CD4-positive, alpha-beta T cell treated with Interleukin-12 subunit alpha and Interleukin-12 subunit beta, for 1 hour (primary cell): Measurements from ENCODE around the gene DHX58.

Experiments used
- DNase-seq: peaks from one replicate; pipeline ENCODE4 v3.0.0-alpha.2; 2020

DHX58 gene

DNA sequence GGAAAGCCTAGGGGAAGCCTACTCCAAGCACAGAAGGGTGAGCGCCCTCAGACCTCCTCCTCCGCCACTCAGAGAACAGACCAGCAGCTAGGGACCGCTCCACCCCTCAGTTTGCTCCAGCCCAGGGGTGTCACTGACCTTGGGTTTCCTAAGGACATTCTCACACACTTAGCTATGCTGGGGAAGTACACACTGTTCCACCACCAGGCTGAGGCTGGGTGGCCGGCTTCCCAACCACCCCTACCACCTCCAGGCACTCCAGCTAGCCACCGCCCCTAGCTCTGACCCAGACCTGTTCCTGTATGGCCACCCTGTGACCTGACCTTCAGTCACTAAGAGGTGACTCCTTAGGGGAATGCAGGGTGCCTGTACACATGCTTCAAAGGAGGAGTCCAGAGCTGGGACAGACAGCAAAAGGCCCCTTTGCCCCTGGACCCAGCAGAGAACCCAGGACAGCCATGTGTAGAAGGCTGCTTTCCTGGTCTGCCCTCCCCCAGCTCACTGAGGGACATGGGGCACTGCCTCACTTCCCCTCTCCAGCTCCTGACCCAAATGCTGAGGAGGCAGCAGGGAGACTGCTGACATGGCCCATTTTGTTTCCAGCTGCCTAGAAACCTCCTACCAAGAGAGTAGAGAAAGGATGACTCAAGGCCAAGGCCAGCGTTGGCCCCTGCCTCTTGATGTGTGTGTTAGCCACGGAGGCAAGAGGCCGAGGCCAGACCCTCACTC lies 16.8 kb upstream of the DHX58 start:
- no peak for DNase-seq

DNA sequence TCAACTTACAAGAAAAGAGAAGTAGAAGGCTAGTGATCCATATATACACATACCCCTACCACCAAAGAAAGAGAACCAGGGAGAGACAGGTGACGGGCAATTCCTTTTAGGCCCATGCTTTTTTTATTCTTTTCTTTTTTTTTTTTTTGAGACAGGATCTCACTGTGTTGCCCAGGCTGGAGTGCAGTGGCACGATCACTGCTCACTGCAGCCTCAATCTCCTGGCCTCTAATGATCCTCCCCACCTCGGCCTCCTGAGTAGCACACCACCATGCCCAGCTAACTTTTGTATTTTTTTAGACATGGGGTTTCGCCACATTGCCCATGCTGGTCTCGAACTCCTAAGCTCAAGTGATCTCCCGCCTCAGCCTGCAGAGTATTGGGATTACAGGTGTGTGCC lies 14.9 kb upstream of the DHX58 start:
- DNase-seq = no peak

DNA sequence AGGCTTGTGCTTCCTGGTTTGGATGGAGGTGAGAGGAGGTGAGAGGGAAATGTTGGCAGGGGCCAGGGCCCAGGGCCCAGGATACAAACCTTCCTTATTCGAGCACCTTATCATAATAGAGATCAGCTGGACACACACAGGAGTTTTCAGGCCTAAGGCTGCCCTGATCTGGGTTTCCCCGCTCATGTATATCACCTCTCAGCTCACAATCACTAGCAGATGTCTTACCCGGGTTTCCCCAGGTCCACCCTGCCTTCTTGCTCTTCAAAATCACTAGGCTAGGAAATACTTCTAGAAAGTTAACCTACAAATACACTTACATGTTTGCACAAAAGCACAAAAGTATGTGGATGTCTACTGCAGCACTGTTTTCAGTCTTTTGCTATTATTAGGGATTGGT lies 14.3 kb upstream of the DHX58 start:
- DNase-seq = no peak

DNA sequence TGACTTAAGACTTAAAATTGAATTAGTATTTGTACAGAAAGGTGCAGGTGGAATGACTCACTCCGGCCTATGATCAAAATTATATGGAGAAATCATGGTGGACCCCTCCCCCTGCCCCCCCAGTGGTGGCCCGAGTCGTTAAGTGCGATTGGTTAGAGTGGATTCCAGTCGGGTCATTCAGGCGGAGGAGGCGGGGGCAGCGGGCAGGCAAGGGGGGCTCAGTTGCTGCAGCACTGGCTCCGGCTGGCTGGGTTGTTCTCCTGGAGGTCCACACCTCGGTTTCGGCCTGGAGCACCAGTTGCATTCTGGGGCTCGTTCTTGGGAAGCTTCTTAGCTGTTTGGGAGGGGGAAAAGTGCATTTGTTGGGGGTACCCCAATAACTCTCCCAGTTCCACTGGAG lies 13.1 kb upstream of the DHX58 start:
- no peak for DNase-seq

DNA sequence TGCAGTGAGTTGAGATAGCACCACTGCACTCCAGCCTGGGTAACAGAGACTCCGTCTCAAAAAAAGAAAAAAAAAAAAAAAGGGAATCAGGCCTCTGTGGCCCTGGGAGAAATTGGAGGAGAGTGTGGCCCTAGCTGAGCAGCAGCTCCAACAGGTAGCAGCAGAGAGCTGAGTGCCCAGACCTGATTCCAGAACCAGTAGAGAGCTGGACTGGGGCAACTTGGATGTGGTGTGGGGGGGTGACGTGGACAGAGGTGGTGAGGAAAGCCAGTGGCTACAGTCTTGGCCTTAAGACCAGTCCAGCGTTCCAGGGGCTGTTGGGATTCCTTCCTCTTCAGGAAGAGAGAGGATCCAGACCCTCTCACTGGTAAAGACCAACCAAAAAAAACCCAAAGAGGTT lies 11.7 kb upstream of the DHX58 start:
- DNase-seq = no peak

DNA sequence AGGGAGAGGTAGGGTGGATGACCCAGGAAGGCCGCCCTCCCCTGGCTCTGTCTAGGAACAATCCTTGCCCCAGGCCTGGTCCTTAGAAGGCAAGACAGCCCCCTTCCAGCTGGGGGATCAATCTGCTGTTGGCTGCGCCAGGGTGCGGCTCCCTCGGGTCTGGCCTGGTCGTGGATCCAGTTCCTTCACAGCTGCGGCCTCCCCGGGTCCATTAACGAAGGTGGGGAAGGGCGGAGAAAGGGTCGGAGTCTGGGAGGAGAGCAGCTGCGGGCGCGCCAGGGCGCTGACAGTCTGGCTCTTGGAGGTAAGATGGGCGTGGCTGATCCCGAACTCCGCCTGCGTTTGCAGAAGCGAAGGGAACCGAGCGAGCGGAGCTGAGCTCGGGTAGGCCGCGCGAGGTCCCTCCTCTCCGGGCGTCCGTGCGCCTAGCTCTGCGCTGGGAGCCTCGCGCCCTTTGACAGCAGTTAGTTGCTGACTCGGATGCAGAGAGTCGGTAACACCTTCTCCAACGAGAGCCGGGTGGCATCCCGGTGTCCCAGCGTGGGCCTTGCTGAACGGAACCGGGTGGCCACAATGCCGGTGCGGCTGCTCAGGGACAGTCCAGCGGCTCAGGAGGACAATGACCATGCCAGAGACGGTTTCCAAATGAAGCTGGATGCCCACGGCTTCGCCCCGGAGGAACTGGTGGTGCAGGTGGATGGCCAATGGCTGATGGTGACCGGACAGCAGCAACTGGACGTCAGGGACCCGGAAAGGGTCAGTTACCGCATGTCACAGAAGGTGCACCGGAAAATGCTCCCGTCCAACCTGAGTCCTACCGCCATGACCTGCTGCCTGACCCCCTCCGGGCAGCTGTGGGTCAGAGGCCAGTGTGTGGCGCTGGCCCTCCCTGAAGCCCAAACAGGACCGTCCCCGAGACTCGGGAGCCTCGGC lies 10.1 kb upstream of the DHX58 start, which contains the start of gene HSPB9:
Gene HSPB9, plus strand, starts transcription at position 434 of the 933 bp plus-strand sequence. Its CDS starts 47 bp downstream, at position 481.
- no peak for DNase-seq

DNA sequence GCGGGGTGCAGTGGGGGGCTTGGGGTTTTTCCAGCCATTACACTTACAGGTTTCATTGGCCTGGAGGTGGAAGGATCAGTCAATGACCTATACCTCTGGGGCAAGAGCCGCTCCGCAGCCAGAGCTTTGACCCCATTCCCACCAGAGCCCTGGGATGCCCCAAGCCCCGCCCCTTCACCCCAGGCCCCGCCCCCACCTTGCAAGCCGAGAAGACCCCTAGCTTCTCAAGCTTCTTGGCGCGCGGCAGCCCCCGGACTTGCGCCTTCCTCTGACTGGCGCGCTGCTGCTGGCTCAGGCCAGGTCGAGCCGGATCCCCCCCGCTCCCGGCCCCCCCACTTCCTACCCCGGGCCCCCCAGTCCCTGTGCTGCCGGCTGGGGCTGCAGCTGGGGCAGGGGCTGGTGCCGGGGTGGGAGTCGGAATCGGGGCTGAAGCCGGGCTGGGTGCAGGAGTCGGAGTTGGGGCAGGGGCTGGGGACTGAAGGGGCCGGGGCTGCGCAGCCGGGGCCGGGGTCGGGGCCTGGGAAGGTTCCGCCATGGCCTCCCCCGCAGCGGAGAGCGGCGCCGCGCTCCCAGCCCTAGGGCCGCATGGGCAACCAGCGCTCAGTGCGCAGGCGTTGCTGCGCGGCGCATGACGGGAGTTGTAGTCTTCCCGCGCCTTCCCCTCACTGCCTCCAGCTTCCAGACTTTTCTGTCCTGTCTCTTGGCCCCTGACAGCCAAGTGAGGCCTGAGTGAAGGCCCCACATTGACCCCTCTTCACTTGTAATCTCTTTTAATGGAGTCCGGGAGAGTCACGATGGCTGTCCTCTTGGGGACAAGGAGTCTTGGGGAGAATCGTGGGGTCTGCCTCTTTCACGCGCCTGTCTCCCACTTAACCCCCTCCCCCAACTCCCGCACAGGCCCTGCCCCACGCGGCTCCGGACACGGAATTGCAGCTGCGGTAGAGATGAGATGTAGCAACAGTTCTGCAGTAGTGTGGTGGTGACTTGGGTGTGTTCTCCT lies 8.6 kb upstream of the DHX58 start, which contains the start of gene KAT2A:
Gene KAT2A, minus strand, starts transcription at position 598 of the 1,000 bp plus-strand sequence. Its CDS starts 63 bp downstream, at position 535.
- DNase-seq = peak; percentile 79

DNA sequence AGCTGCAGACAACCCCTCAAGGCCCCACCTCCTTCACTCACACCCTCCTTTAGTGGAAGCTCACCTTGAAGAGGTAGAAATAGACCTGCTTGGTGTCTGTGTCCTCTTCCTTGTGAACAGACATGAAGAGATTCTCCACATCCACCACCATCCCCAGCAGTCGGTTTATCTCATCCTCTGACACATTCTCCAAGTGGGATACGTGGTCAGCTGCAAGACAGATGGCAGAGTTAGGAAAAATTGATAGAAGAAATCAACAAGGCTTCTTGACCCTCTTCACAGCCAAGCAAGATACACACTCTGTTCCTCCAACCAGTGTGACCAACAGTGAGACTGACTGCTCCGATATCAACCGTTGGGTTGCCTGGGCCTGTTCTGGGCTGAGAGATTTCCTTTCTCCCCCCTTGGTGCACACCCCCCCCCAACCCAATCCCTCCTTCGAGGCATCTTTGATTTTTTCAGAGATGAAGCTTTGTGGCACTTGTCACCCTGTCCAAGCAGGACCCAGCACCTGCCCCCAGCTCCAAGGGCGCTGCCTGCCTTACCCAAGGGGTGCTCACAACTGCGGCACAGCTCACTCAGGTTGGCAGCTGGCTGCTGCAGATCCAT lies 7.8 kb upstream of the DHX58 start:
- no peak for DNase-seq

DNA sequence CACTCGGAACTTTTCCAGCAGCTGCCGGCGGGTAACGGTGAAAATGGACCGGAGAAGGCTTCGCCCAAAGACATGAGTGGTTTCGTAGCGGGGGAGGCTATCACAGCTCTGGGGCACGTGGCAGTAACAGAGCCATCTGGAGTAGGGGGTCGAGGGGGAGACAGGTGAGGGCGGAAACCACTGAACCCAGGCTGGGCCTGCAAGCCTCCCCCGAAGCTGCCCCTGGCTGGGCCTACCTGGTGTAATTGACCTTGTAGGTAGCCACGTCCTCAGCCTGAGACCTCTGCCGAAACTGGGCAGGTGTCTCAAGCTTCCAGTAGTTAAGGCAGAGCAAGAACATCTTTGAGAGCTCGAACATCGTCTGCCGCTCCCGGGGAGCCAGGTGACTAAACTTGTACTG lies 6.8 kb upstream of the DHX58 start:
- DNase-seq = no peak

DNA sequence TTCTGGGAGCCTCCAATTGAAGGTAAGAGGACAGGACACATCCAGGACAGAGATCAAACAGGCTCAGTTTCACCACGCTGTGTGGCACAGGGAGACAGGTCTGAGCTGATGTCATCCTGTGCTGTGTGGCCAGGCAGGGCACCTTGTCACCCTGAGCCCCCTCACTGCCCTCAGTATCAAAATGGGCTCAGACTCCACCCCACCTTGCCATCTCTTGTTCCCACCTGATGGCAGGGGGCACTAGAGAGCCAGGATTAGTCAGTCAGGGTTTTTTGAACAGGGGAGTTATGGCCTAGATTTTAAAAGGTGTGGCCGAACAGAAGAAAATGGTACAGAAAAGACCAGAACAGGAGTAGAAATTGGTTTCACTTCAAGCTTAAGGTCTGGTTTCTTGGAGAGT lies 6.0 kb upstream of the DHX58 start:
- peak; percentile 46 for DNase-seq

DNA sequence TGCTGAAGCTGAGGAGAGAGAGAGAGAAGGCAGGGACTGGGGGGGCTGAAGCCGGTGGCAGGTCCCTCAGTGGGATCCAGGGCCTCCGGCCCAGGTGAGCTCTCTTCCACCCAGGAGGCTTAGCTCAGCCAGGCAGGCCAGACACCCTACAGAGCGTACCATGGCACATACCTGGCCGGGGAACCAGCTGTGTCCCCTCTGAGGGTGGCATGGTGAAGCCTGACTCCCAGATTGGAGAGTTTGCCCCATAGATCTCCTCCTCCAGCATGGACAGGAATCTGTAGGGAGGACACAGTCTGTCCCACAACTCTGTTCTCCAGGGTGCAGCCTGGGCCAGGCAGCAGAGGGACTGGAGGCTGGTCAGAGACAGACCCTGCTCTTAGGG lies 5.6 kb upstream of the DHX58 start:
- DNase-seq = no peak

DNA sequence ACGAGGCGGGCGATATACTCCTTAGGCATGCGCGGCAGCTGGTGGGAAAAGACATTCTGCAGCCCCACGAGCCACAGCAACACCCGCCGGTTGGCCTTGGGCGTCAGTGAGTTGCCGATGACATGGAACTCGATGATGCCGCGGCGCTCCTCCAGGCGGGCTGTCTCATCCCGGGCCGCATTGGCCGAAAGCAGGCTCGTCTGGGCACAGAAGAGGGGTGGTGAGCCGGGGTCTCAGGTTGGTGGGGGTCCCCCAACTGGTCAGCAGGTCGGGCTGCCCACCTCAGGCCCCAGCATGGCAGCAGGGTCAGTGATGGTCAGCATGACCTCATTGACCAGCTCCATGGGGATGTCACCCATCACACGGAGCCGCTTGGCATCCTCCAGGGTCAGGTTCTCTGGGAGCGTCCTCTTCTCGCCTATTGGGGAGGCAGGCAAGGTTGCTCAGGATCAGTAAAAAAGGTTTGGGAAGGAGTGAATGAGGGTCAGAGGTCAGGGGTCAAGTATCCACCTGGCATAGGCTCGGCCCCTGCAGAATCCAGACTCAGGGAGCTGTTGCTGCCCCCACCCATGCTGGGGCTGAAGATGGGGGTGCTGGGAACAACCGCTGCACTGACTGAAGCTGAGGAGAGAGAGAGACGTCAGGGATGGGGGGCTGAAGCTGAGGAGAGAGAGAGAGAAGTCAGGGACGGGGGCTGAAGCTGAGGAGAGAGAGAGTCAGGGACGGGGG lies 5.0 kb upstream of the DHX58 start:
- no peak for DNase-seq

DNA sequence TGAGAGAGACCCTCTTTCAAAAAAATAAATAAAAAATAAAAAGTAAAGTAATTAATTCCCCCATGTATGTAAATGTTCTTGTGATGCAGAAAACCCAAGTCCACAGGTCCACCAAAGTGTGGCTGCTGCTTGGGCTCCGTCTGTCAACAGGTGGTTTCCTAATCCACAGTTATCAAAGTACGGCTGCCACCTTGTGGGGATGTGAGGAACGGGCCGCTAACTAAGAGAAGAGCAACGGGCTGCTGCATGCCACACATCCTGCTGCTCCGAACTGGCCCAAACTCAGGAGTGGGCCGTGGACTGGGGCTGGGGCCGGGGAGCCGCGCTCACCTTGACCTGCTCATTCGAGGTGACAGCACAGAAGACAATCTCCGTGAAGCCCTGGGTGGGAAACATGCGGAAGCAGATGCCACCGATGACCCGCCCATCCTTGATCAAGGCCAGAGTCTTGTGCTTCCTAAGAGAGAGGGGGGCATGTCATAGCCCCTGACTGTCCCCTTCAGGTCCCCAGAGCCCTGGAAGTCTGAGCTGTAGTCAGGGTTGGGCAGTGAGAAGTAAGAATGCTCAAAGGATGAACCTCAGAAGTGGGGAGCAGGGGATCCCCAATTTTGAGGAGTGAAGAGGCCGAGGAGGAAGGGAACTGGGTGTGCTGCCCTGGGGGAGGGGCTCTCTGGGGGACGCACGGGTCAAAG lies 4.3 kb upstream of the DHX58 start:
- DNase-seq = peak; percentile 88

DNA sequence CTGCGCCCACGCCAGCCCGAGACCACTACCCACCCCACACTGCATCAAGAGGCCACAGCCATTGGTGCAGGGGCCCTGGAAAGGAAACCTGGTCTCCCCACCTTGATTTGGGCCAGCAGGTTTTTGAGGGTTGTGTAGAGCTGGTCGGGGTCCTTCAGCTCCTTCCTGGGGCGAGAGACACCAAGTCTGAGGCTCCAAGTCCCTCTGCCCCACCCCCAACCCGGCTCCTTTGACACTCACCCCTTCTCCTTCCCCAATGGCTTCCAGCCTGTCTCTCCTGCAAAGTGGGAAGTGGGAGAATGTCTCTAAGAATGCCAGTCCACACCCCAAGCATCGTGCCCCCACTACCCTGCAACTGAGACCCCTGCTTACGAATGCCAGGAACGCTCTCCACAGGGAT lies 1.6 kb upstream of the DHX58 start:
- no peak for DNase-seq

DNA sequence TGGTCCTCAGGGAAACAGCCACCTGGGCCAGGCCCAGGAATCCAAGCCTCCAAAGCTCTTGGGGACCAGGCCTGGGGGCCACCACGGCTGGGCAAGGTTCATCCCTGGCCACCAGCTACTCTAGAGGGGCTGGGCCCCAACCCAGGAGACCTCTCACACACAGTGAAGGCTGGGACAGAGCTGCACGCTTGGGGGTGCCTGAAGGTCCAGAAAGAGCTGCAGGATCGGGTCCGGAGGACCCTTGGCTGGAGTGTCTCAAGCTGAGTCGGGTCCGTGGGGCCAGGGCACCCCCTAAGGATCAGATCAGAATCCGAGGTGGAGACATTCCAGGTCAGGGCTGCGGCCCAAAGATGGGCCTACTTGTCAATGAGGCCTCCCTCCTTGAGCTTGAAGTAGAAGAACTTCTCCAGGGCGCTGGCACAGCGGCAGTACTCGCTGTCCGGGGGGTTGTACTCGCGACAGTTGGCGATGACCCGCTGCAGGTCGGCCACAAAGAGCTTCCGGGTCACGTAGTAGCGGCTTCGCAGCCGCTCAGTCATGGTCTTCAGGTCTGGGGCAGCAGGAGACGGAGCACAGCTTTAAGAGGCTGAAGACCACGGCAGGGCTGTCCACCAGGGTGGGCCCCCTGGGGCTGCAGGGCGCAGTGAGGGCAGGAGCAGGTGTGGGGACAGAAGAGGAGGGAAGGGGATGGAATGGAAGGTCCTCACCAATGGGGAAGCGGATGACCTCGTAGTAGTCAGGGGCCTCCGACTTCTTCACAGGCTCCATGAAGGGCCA lies 967 bp upstream of the DHX58 start:
- DNase-seq = no peak

DNA sequence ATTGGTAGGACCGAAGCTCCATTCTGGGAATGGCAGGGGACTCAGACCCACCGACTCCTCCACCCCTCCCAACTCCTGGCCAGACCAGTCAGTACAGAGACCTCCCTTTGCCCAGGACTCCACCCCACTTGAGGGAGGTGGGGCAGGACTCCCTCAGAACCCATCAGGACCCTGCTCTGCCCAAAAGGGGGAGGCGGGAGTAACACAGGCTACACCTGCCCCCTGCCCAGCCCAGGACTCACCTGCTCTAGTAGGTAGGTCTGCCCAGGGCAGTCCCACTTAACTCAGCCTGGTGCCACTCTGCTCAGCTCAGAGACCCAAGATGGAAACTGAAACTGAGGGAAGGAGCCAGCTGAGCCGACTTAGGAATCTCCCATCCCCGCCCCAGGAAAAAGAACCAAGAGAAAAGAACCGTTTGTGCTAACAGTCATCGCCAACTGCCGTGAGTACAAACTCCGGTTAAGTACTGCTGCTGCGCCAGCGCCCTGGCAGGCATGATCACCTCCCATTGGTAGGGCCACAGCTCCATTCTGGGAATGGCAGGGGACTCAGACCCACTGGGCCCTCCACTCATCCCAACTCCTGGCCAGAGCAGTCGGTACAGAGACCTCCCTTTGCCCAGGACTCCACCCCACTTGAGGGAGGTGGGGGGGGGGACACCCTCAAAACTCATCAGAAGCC lies 503 bp downstream of the DHX58 start:
- peak; percentile 29 for DNase-seq

DNA sequence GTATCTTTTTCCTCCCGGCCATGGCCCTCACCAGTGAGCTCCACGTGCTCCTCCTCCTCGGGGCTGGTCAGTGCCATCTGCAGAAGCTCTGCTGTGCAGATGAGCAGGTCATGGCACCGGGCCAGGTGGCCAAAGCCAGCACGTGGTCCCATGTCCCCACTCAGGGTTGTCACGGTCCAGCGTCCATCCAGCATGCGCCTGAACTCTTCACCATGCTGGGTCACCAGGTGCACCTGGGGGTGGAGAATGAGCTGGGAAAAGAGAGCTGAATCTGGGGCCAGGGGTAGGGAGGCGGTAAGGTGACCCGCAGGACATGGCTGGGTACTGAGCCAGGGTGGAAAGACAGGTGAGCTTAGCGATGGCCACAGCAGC lies 1.3 kb downstream of the DHX58 start:
- no peak for DNase-seq

DNA sequence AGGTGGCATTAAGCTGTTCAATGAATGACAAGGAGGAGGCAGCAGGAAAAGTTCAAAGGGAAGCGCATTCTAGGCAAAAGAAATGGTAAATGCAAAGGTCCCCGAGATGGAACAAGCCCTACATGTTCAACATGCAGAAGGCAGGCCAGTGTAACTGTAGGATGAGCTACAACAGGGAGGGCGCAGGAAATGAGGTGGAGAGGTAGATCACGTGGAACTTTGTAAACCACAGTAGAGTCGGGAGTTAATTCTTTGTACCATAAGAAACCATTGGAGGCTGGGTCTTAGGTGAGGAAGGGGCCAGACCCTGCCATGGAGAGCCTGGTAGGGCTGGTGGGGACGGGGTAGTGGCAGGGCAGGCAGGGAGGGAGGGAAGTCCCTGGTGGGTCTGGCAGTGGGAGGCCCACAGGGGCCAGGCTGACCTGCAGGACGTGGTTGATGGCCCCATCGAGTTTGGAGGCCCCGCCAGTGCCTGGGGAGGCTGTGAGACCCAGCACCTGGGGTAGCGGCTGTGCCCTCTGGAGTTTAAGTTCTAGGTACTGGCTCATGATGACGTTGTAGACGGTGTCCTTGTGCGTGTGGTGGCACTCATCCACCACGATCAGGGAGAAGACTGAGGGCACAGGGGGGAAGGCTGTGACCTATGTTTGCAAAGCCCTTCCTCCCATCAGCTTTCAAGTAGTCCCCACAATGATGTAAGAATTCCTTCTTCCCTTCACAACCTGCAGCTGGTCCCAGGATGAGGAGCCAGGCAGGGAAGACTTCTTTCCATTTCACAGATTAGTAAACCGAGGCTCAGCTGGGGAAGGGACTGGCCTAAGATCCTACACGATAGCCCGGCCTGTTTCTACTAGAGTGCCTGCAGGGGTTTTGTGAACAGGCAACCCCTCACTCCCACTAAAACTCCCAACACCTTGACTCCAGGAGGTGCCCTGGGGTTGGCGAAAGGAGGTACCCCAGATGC lies 1.9 kb downstream of the DHX58 start:
- DNase-seq = no peak
